ENCODE results near the gene PVALEF. TPM values are rescaled to one million over a fixed set of nuclear protein-coding genes. Genes with fewer than 3 reads are reported as not detected.

The PVALEF gene
- total RNA-seq, 6 experiments from 2014 or later = not detected

- no peak overlapping the region for H3K27ac Mint-ChIP-seq
- no peak overlapping the region for H3K4me3 Mint-ChIP-seq
- H3K4me1 Mint-ChIP-seq (ENCODE audit: low read depth) = no peaks in the 10 kb centered on the region
- DNase-seq = no peak
- no peaks in the 10 kb centered on the region for H3K9me3 Mint-ChIP-seq
- TF ChIP-seq, protein P1, sequence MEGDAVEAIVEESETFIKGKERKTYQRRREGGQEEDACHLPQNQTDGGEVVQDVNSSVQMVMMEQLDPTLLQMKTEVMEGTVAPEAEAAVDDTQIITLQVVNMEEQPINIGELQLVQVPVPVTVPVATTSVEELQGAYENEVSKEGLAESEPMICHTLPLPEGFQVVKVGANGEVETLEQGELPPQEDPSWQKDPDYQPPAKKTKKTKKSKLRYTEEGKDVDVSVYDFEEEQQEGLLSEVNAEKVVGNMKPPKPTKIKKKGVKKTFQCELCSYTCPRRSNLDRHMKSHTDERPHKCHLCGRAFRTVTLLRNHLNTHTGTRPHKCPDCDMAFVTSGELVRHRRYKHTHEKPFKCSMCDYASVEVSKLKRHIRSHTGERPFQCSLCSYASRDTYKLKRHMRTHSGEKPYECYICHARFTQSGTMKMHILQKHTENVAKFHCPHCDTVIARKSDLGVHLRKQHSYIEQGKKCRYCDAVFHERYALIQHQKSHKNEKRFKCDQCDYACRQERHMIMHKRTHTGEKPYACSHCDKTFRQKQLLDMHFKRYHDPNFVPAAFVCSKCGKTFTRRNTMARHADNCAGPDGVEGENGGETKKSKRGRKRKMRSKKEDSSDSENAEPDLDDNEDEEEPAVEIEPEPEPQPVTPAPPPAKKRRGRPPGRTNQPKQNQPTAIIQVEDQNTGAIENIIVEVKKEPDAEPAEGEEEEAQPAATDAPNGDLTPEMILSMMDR (IDR thresholded peaks at IDR 0.05) = no peak
- H3K27me3 Mint-ChIP-seq (ENCODE audit: insufficient read depth) = no peaks in the 10 kb centered on the region; the same call in 1 of the 2 replicates
- no peaks in the 10 kb centered on the region for H3K36me3 Mint-ChIP-seq (ENCODE audit: low read depth)
These were observed 43.3 kb downstream of the PVALEF start for GRCh38 chr17:81208651-81209050.

- DNase-seq = no peak
- Mint-ChIP-seq H3K36me3 (ENCODE audit: low read depth) (no peaks in the 10 kb centered on the region), H3K9me3 (no peaks in the 10 kb centered on the region), H3K27me3 (ENCODE audit: insufficient read depth) (no peaks in the 10 kb centered on the region; the same call in 1 of the 2 replicates), H3K4me1 (ENCODE audit: low read depth) (no peaks in the 10 kb centered on the region), H3K27ac (no peak overlapping the region), H3K4me3 (no peak overlapping the region)
- TF ChIP-seq, protein P1 (IDR thresholded peaks at IDR 0.05) = no peak
These were observed 43.8 kb downstream of the PVALEF start for GRCh38 chr17:81209141-81209540.

DNA sequence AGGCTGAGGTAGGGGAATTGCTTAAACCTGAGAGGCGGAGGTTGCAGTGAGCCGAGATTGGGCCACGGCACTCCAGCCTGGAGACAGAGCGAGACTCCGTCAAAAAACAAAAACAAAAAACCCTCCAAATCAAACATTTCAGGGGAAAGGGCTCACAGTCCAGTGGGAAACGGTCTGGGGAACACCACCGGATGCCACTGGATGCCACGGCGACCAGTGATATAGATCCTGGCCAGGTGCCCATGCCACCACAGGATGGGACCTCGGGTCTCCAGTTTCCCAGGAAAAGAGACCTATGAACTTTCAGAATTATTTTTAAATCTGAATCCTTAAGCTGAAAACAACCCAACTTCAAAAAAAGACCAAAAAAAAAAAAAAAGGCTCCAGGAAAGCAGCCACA, 45.2 kb downstream of the PVALEF start:
- H3K27me3 Mint-ChIP-seq (ENCODE audit: insufficient read depth) = no peaks in the 10 kb centered on the region; the same call in 1 of the 2 replicates
- H3K36me3 Mint-ChIP-seq (ENCODE audit: low read depth) = no peaks in the 10 kb centered on the region
- H3K4me1 Mint-ChIP-seq (ENCODE audit: low read depth) = no peaks in the 10 kb centered on the region
- no peak overlapping the region for H3K4me3 Mint-ChIP-seq
- DNase-seq = no peak
- TF ChIP-seq, protein P1 (IDR thresholded peaks at IDR 0.05) = no peak
- H3K9me3 Mint-ChIP-seq = no peaks in the 10 kb centered on the region
- H3K27ac Mint-ChIP-seq = no peak overlapping the region

DNA sequence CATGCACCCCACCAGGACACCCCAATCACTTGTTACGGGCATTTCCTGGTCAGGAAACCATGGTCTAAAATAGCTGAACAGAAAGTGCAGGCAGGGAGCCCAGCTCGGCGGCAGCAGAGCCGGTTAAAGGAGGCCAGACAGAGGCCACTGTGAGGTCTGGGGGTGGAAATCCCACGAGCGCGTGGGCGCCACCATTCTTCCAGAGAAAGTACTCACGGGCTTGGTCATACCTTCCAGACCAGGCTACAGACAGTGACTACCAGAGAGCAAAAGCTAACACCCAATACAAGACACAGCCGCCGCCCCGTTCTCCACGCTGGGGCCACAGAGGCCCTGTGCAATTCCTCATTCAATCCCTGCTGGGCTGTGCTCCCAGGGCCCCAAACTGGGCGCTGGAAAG, 45.6 kb downstream of the PVALEF start:
- Mint-ChIP-seq H3K4me1 (ENCODE audit: low read depth) (no peaks in the 10 kb centered on the region), H3K36me3 (ENCODE audit: low read depth) (no peaks in the 10 kb centered on the region), H3K27ac (no peak overlapping the region), H3K9me3 (no peaks in the 10 kb centered on the region), H3K4me3 (no peak overlapping the region), H3K27me3 (ENCODE audit: insufficient read depth) (no peaks in the 10 kb centered on the region; the same call in 1 of the 2 replicates)
- no peak for DNase-seq
- TF ChIP-seq, protein P1 (IDR thresholded peaks at IDR 0.05) = no peak

- Mint-ChIP-seq H3K4me1 (ENCODE audit: low read depth) (no peaks in the 10 kb centered on the region), H3K27me3 (ENCODE audit: insufficient read depth) (no peaks in the 10 kb centered on the region), H3K36me3 (ENCODE audit: low read depth) (peaks cover 5% of the 10 kb centered on the region; the same call in 1 of the 2 replicates), H3K4me3 (no peak overlapping the region), H3K9me3 (no peaks in the 10 kb centered on the region), H3K27ac (no peak overlapping the region)
- TF ChIP-seq, protein P1 (IDR thresholded peaks at IDR 0.05) = no peak
- DNase-seq = no peak
These were observed 47.1 kb downstream of the PVALEF start for GRCh38 chr17:81212365-81212764.

DNA sequence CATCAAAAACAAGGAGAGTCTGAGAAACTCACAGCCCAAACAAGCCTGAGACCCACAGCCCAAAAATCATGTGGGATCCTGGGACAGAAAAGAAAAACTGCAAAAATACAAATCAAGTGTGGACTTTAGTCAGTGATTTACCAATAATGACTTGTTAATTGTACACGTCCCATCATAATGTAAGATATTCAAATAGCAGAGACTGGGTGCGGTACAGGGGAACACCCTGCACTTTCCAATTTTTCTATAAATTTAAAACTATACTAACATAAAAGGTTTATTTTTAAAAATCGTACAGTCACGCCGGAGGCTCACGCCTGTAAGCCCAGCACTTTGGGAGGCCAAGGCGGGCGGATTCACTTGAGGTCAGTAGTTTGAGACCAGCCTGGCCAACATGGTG, 48.7 kb downstream of the PVALEF start:
- H3K27me3 Mint-ChIP-seq (ENCODE audit: insufficient read depth) = no peaks in the 10 kb centered on the region; the same call in 1 of the 2 replicates
- TF ChIP-seq, protein P1 (IDR thresholded peaks at IDR 0.05) = no peak
- H3K36me3 Mint-ChIP-seq (ENCODE audit: low read depth) = peaks cover 7% of the 10 kb centered on the region; the same call in 1 of the 2 replicates
- H3K9me3 Mint-ChIP-seq = no peaks in the 10 kb centered on the region
- H3K27ac Mint-ChIP-seq = no peak overlapping the region
- no peak overlapping the region for H3K4me3 Mint-ChIP-seq
- DNase-seq = no peak
- H3K4me1 Mint-ChIP-seq (ENCODE audit: low read depth) = no peaks in the 10 kb centered on the region

All from HFFc6 (cell line).